GM12878 (cell line): ENCODE results near the gene PDZD2. TPM values are rescaled to one million over a fixed set of nuclear protein-coding genes. Genes with fewer than 3 reads are reported as not detected.

Experiments used
- ATAC-seq: fragments of 200-7000 bp; cut with Tn5 transposase; 3 replicates; pipeline ENCODE4 v1.9.1; 2020; ENCODE audit warnings: mild to moderate bottlenecking, moderate library complexity
- BruUV-seq: library from RNA; stranded (reverse); fragments of 400-500 nt; replicated peaks from 2 replicates; lab custom pipeline; 2021; lab: Mats Ljungman, UMichigan
- CTCF ChIA-PET: fragments of 300-600 bp; sonication (Branson Sonifier 250); formaldehyde crosslinking; extraction: SDS; loops from one replicate; lab custom pipeline; 2021; ENCODE audit warnings: inconsistent platforms; lab: Yijun Ruan, JAX
- POLR2A ChIA-PET: fragments of 350-600 bp; formaldehyde crosslinking; extraction: SDS; loops from one replicate; lab custom pipeline; 2021; ENCODE audit warnings: inconsistent platforms; lab: Charles Lee
- RAD21 ChIA-PET: fragments of 300-600 bp; sonication (Branson Sonifier 250); formaldehyde crosslinking; loops from one replicate; lab custom pipeline; 2023; ENCODE audit warnings: antibody characterized with exemption; ENCODE audit not compliant: unreplicated experiment; lab: Charles Lee
- SMC1A ChIA-PET: fragments of 300-600 bp; sonication (Branson Sonifier 250); formaldehyde crosslinking; loops from one replicate; lab custom pipeline; 2023; ENCODE audit not compliant: unreplicated experiment, uncharacterized antibody; lab: Charles Lee
- DNase-seq: peaks from one replicate; pipeline ENCODE4 v3.0.0-alpha.2; 2011; ENCODE audit warnings: low read depth, low spot score
- FAIRE-seq: peaks from 3 replicates; lab custom pipeline; 2011; peaks lifted over from hg19 to GRCh38; lab: Jason Lieb, UNC
- H2AFZ ChIP-seq: 2 replicates; pipeline ENCODE4 v1.6.0; 2011; ENCODE audit warnings: low read depth, low read length, control low read depth; ENCODE audit not compliant: control insufficient read depth
- H3K27ac ChIP-seq: 2 replicates; pipeline ENCODE4 v1.5.1; 2011; ENCODE audit warnings: control low read depth; ENCODE audit not compliant: control insufficient read depth, insufficient read depth
- H3K27me3 ChIP-seq, 2 experiments: replicated peaks in 1 of 2; 2 replicates each; pipeline versions ENCODE4 v1.6.0 to v1.6.1; 2011; ENCODE audit warnings: low read length in 1 of 2; ENCODE audit not compliant: control insufficient read depth in 2 of 2, insufficient read depth in 2 of 2
- H3K36me3 ChIP-seq, 2 experiments: 2 replicates each; pipeline ENCODE4 v1.5.1; 2011; ENCODE audit warnings: low read length in 1 of 2; ENCODE audit not compliant: control insufficient read depth in 2 of 2, insufficient read depth in 2 of 2
- H3K4me1 ChIP-seq: 2 replicates; pipeline ENCODE4 v1.6.1; 2011; ENCODE audit warnings: mild to moderate bottlenecking, low read length, moderate library complexity, mixed read lengths; ENCODE audit not compliant: control insufficient read depth, insufficient read depth
- H3K4me2 ChIP-seq: 2 replicates; pipeline ENCODE4 v1.6.0; 2011; ENCODE audit warnings: control low read depth; ENCODE audit not compliant: control insufficient read depth, insufficient read depth
- H3K4me3 ChIP-seq: fragments of 200-600 bp; sonication (generic); 2 replicates; pipeline ENCODE4 v1.5.1; 2016
- H3K79me2 ChIP-seq: 2 replicates; pipeline ENCODE4 v1.6.0; 2011; ENCODE audit warnings: low read length; ENCODE audit not compliant: control insufficient read depth, insufficient read depth
- H3K9ac ChIP-seq: 2 replicates; pipeline ENCODE4 v1.8.0; 2011; ENCODE audit warnings: low read length, control low read depth, mixed read lengths; ENCODE audit not compliant: control insufficient read depth, insufficient read depth
- H3K9me3 ChIP-seq: replicated peaks from 3 replicates; pipeline ENCODE4 v1.5.1; 2011; ENCODE audit warnings: mild to moderate bottlenecking, low read length; ENCODE audit not compliant: control insufficient read depth, insufficient read depth
- H4K20me1 ChIP-seq: 2 replicates; pipeline ENCODE4 v1.6.0; 2011; ENCODE audit not compliant: control insufficient read depth, insufficient read depth
- BRCA1 ChIP-seq: IDR thresholded peaks from 2 replicates; pipeline ENCODE4 v1.6.1; 2011; ENCODE audit warnings: low read depth, low read length, improper control_type of control experiment
- CBX3 ChIP-seq: fragments of 200-600 bp; sonication (generic); IDR thresholded peaks from 2 replicates; pipeline ENCODE4 v1.6.1; 2016; ENCODE audit warnings: low read depth, borderline replicate concordance
- CHD2 ChIP-seq: IDR thresholded peaks from 2 replicates; pipeline ENCODE4 v1.6.1; 2011; ENCODE audit warnings: low read depth, low read length, improper control_type of control experiment, borderline replicate concordance
- E2F4 ChIP-seq: IDR thresholded peaks from 2 replicates; pipeline ENCODE4 v1.6.1; 2012; ENCODE audit warnings: low read depth, low read length, improper control_type of control experiment
- ESRRA ChIP-seq: IDR thresholded peaks from 2 replicates; pipeline ENCODE4 v1.6.1; 2012; ENCODE audit warnings: mild to moderate bottlenecking, low read length, improper control_type of control experiment
- JUNB ChIP-seq: IDR thresholded peaks from 2 replicates; pipeline ENCODE4 v1.6.1; 2016; ENCODE audit warnings: antibody characterized with exemption, mild to moderate bottlenecking
- MYC ChIP-seq: IDR thresholded peaks from 2 replicates; pipeline ENCODE4 v1.6.1; 2011; ENCODE audit warnings: mild to moderate bottlenecking, low read length, moderate library complexity, inconsistent platforms; ENCODE audit not compliant: insufficient read depth, insufficient replicate concordance, insufficient read length, severe bottlenecking
- NBN ChIP-seq: fragments of 450-650 bp; IDR thresholded peaks from 2 replicates; pipeline ENCODE4 v1.6.1; 2016
- NRF1 ChIP-seq: conservative IDR thresholded peaks from 2 replicates; pipeline ENCODE4 v1.6.1; 2011; ENCODE audit warnings: mild to moderate bottlenecking, low read depth, low read length, improper control_type of control experiment
- PML ChIP-seq: IDR thresholded peaks from 2 replicates; pipeline ENCODE4 v1.6.1; 2012; ENCODE audit warnings: low read length, inconsistent platforms
- POU2F2 ChIP-seq: IDR thresholded peaks from 3 replicates; pipeline ENCODE4 v1.6.1; 2011; ENCODE audit warnings: low read depth, mild to moderate bottlenecking, low read length, borderline replicate concordance
- RB1 ChIP-seq: fragments of 450-650 bp; formaldehyde crosslinking; IDR thresholded peaks from 2 replicates; pipeline ENCODE4 v1.6.1; 2017; ENCODE audit warnings: mild to moderate bottlenecking, borderline replicate concordance
- SMARCA5 ChIP-seq: fragments of 450-650 bp; IDR thresholded peaks from 2 replicates; pipeline ENCODE4 v1.6.1; 2017; ENCODE audit warnings: mild to moderate bottlenecking
- SPI1 ChIP-seq: IDR thresholded peaks from 2 replicates; pipeline ENCODE4 v1.6.1; 2011; ENCODE audit warnings: low read depth, mild to moderate bottlenecking, low read length, moderate library complexity, borderline replicate concordance; ENCODE audit not compliant: insufficient read depth
- STAT1 ChIP-seq: fragments of 450-650 bp; conservative IDR thresholded peaks from 2 replicates; pipeline ENCODE4 v1.6.1; 2014; ENCODE audit warnings: antibody characterized with exemption, mild to moderate bottlenecking
- TCF3 ChIP-seq: IDR thresholded peaks from 2 replicates; pipeline ENCODE4 v1.6.1; 2012; ENCODE audit warnings: low read depth, mild to moderate bottlenecking, low read length, borderline replicate concordance; ENCODE audit not compliant: insufficient read depth
- ZSCAN29 ChIP-seq: fragments of 450-650 bp; IDR thresholded peaks from 2 replicates; pipeline ENCODE4 v1.6.1; 2017; ENCODE audit warnings: mild to moderate bottlenecking, moderate library complexity
- WGBS: methylation state at CpG from one replicate; pipeline ENCODE4 v1.1.6; 2016; ENCODE audit warnings: low lambda C conversion rate; ENCODE audit not compliant: insufficient replicate concordance, insufficient coverage; ENCODE audit errors: missing lambda C conversion rate; 5-methylcytosine and 5-hydroxymethylcytosine counted together
- in situ Hi-C: fragments of 300-500 bp; cut with MboI; formaldehyde crosslinking; loops from 9 replicates; pipeline ENCODE4 v1.14.3; 2018; ENCODE audit warnings: mixed read lengths
- intact Hi-C: fragments of 100-400 bp; cut with micrococcal nuclease; formaldehyde crosslinking; loops from one replicate; pipeline ENCODE4 v1.14.2; 2022; ENCODE audit not compliant: unreplicated experiment
- polyA plus RNA-seq, 11 experiments: library from polyadenylated mRNA; depleted of rRNA in 4 of 11; unstranded in 6 of 11; stranded (reverse) in 5 of 11; fragments of >200 nt; fragmentation: Nextera tagmentation in 4 of 11; fragmentation: Illumina TruSeq in 1 of 11; extraction: Ambion mirVana in 4 of 11; extraction: Trizol in 1 of 11; gene quantifications; 1 replicate in 1 of 11; 2 replicates in 10 of 11; pipeline versions ENCODE4 v1.2.1 to v1.2.3, GENCODE V29; 2011 to 2016; ENCODE audit warnings: inconsistent platforms in 2 of 11, missing spikeins in 2 of 11, low read depth in 1 of 11
- total RNA-seq, 4 experiments: library from RNA; depleted of rRNA in 3 of 4; stranded (reverse); fragments of >200 nt in 3 of 4; fragmentation: Illumina TruSeq in 1 of 4; extraction: Trizol in 1 of 4; gene quantifications; 2 replicates each; pipeline versions ENCODE4 v1.2.1 to v1.2.3, GENCODE V29; 2013 to 2021
- TF ChIP-seq, protein P1 (sequence below): fragments of 450-650 bp; IDR thresholded peaks from 2 replicates; pipeline ENCODE4 v1.6.1; 2017; ENCODE audit warnings: low read depth, mild to moderate bottlenecking, moderate library complexity
- TF ChIP-seq, protein P2 (sequence below): fragments of 450-650 bp; IDR thresholded peaks from 2 replicates; pipeline ENCODE4 v1.6.1; 2016; ENCODE audit warnings: mild to moderate bottlenecking

PDZD2 gene
- total and polyA plus RNA-seq, 10 of the 15 experiments (the other 5 are each of a cell fraction or from before 2014, with no cell fraction given): 0.01 to 0.58 (median 0.29) TPM; not detected in 3

GRCh38 chr5:31931874-31932273, 292.9 kb downstream of the PDZD2 start:
- Histone ChIP-seq H3K4me1 (no peaks in the 10 kb centered on the region), H3K79me2 (no peaks in the 10 kb centered on the region), H3K36me3 (no peaks in the 10 kb centered on the region), H3K27ac (no peak overlapping the region), H3K27me3 (peaks cover 0 to 2% of the 10 kb centered on the region in 2 experiments; a peak in 1 of 4 replicates), H3K9me3 (no peaks in the 10 kb centered on the region), H2AFZ (no peak overlapping the region), H3K4me2 (no peak overlapping the region), H3K9ac (no peak overlapping the region), H4K20me1 (no peaks in the 10 kb centered on the region), H3K4me3 (no peak overlapping the region)
- 14% methylated on average over 4 of the region's 4 CpGs for WGBS
- DNase-seq: no peak
- intact Hi-C loops (no loop called here), in situ Hi-C loops (no loop called here)
- SMC1A ChIA-PET: interaction anchor here (1.3 kb wide), 1 partner anchor 23 kb away, joined by 3 read pairs; no protein-coding TSS in a partner anchor
- POLR2A ChIA-PET: no interaction called here
- no peak for FAIRE-seq
- BruUV-seq: no TSS peak
- TF ChIP-seq MYC: no peak
- TF ChIP-seq TCF3: no peak
- TF ChIP-seq JUNB: no peak
- TF ChIP-seq, protein P1, sequence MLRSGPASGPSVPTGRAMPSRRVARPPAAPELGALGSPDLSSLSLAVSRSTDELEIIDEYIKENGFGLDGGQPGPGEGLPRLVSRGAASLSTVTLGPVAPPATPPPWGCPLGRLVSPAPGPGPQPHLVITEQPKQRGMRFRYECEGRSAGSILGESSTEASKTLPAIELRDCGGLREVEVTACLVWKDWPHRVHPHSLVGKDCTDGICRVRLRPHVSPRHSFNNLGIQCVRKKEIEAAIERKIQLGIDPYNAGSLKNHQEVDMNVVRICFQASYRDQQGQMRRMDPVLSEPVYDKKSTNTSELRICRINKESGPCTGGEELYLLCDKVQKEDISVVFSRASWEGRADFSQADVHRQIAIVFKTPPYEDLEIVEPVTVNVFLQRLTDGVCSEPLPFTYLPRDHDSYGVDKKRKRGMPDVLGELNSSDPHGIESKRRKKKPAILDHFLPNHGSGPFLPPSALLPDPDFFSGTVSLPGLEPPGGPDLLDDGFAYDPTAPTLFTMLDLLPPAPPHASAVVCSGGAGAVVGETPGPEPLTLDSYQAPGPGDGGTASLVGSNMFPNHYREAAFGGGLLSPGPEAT: no peak
- no peak for TF ChIP-seq POU2F2
- no peak for TF ChIP-seq RB1
- TF ChIP-seq E2F4: no peak
- no peak for TF ChIP-seq SMARCA5
- TF ChIP-seq NBN: no peak
- TF ChIP-seq PML: no peak
- no peak for TF ChIP-seq NRF1
- TF ChIP-seq CHD2: no peak
- TF ChIP-seq, protein P2, sequence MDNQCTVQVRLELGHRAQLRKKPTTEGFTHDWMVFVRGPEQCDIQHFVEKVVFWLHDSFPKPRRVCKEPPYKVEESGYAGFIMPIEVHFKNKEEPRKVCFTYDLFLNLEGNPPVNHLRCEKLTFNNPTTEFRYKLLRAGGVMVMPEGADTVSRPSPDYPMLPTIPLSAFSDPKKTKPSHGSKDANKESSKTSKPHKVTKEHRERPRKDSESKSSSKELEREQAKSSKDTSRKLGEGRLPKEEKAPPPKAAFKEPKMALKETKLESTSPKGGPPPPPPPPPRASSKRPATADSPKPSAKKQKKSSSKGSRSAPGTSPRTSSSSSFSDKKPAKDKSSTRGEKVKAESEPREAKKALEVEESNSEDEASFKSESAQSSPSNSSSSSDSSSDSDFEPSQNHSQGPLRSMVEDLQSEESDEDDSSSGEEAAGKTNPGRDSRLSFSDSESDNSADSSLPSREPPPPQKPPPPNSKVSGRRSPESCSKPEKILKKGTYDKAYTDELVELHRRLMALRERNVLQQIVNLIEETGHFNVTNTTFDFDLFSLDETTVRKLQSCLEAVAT: no peak
- TF ChIP-seq BRCA1: no peak
- TF ChIP-seq ESRRA: no peak
- TF ChIP-seq CBX3: no peak
- no peak for TF ChIP-seq STAT1
- TF ChIP-seq ZSCAN29: no peak
- no peak for TF ChIP-seq SPI1
- CTCF ChIA-PET: interaction anchor here (0.9 kb wide), 1 partner anchor 162 kb away, joined by 4 read pairs; no protein-coding TSS in a partner anchor
- ATAC-seq: no peak
- RAD21 ChIA-PET: no interaction called here
